Activated CD4-positive, alpha-beta T cell treated with anti-CD3 and anti-CD28 coated beads, Interleukin-2, amount 50 U/mL, for 48 hours (primary cell): ENCODE data around the gene MOCS1.

Source experiments
- DNase-seq, 2 experiments: peaks; one replicate each; pipeline ENCODE4 v3.0.0-alpha.2; 2020

MOCS1 gene

GRCh38 chr6:39865011-39865888 lies 69.0 kb downstream of the MOCS1 start:
- DNase-seq: peak; percentile 71 to 77

GRCh38 chr6:39861663-39862062 lies 72.6 kb downstream of the MOCS1 start:
- no peak for DNase-seq

GRCh38 chr6:39859025-39859424 lies 75.2 kb downstream of the MOCS1 start:
- DNase-seq: no peak

- DNase-seq: no peak
Observed at GRCh38 chr6:39855356-39855995, 78.8 kb downstream of the MOCS1 start.
